WTC11 (cell line): ENCODE results near the gene PCNX3. TPM values are rescaled to one million over a fixed set of nuclear protein-coding genes. Genes with fewer than 3 reads are reported as not detected.

Experiments
- ATAC-seq: fragments of 200-7000 bp; cut with Tn5 transposase; 2 replicates; pipeline ENCODE4 v1.10.0; 2021; ENCODE audit warnings: mild to moderate bottlenecking, moderate library complexity
- CTCF ChIA-PET: fragments of 300-600 bp; sonication (Branson Sonifier 250); formaldehyde crosslinking; loops from one replicate; lab custom pipeline; 2021; ENCODE audit warnings: antibody characterized with exemption; lab: Charles Lee
- POLR2A ChIA-PET: fragments of 350-600 bp; sonication (Branson Sonifier 250); formaldehyde crosslinking; loops from one replicate; lab custom pipeline; 2021; ENCODE audit warnings: antibody characterized with exemption; lab: Charles Lee
- DNase-seq: peaks from one replicate; pipeline ENCODE4 v3.0.0; 2021; ENCODE audit warnings: low spot score
- H3K27ac Mint-ChIP-seq: 2 replicates; pipeline ENCODE4 v1.8.0; 2021; ENCODE audit warnings: mixed read lengths
- H3K27me3 Mint-ChIP-seq: 2 replicates; pipeline ENCODE4 v1.8.0; 2021; ENCODE audit warnings: low read depth, mild to moderate bottlenecking, moderate library complexity, mixed read lengths
- H3K36me3 Mint-ChIP-seq: 2 replicates; pipeline ENCODE4 v1.8.0; 2021; ENCODE audit warnings: mixed read lengths
- H3K4me1 Mint-ChIP-seq: 2 replicates; pipeline ENCODE4 v1.8.0; 2022; ENCODE audit warnings: mixed read lengths
- H3K4me3 Mint-ChIP-seq: 2 replicates; pipeline ENCODE4 v1.8.0; 2021; ENCODE audit warnings: mild to moderate bottlenecking, moderate library complexity, mixed read lengths
- H3K9me3 Mint-ChIP-seq: 2 replicates; pipeline ENCODE4 v1.8.0; 2021; ENCODE audit warnings: mixed read lengths
- ARID4B ChIP-seq: sonication (generic); formaldehyde crosslinking; IDR thresholded peaks from 2 replicates; pipeline ENCODE4 v1.8.0; 2023; ENCODE audit warnings: missing genetic modification reagents, mild to moderate bottlenecking, borderline replicate concordance
- ATF1 ChIP-seq: sonication (generic); formaldehyde crosslinking; IDR thresholded peaks from 2 replicates; pipeline ENCODE4 v1.8.1; 2023; ENCODE audit warnings: mild to moderate bottlenecking, moderate library complexity, missing genetic modification reagents
- CREB1 ChIP-seq: sonication (generic); formaldehyde crosslinking; IDR thresholded peaks from 2 replicates; pipeline ENCODE4 v1.8.0; 2023; ENCODE audit warnings: mild to moderate bottlenecking, missing genetic modification reagents
- CTCF ChIP-seq: fragments of 200-600 bp; IDR thresholded peaks from 2 replicates; pipeline ENCODE4 v1.8.0; 2022; ENCODE audit warnings: antibody characterized with exemption
- ESRRA ChIP-seq: sonication (generic); formaldehyde crosslinking; IDR thresholded peaks from 2 replicates; pipeline ENCODE4 v1.8.1; 2022; ENCODE audit warnings: mild to moderate bottlenecking, missing genetic modification reagents, borderline replicate concordance
- FOXK1 ChIP-seq: sonication (generic); formaldehyde crosslinking; IDR thresholded peaks from 2 replicates; pipeline ENCODE4 v1.8.0; 2022; ENCODE audit warnings: mild to moderate bottlenecking, moderate library complexity, missing genetic modification reagents
- FOXP1 ChIP-seq: sonication (generic); formaldehyde crosslinking; IDR thresholded peaks from 2 replicates; pipeline ENCODE4 v1.8.0; 2022; ENCODE audit warnings: missing genetic modification reagents, mild to moderate bottlenecking, moderate library complexity, borderline replicate concordance
- IRF2 ChIP-seq: sonication (generic); formaldehyde crosslinking; IDR thresholded peaks from 2 replicates; pipeline ENCODE4 v1.8.0; 2022; ENCODE audit warnings: low read depth, missing genetic modification reagents, borderline replicate concordance
- JAZF1 ChIP-seq: fragments of 250-450 bp; sonication (Bioruptor Pico); IDR thresholded peaks from 2 replicates; pipeline ENCODE4 v1.9.0; 2021; ENCODE audit warnings: moderate library complexity, mild to moderate bottlenecking, inconsistent platforms
- KAT7 ChIP-seq: sonication (generic); formaldehyde crosslinking; IDR thresholded peaks from 2 replicates; pipeline ENCODE4 v1.8.1; 2023; ENCODE audit warnings: missing genetic modification reagents, mild to moderate bottlenecking, borderline replicate concordance
- MXD4 ChIP-seq: fragments of 250-450 bp; sonication (Bioruptor Pico); IDR thresholded peaks from 2 replicates; pipeline ENCODE4 v1.8.0; 2021; ENCODE audit warnings: mild to moderate bottlenecking, moderate library complexity, borderline replicate concordance
- NFYB ChIP-seq: sonication (generic); formaldehyde crosslinking; conservative IDR thresholded peaks from 2 replicates; pipeline ENCODE4 v1.8.0; 2022; ENCODE audit warnings: low read depth, missing genetic modification reagents
- RELA ChIP-seq: sonication (generic); formaldehyde crosslinking; IDR thresholded peaks from 2 replicates; pipeline ENCODE4 v1.8.1; 2022; ENCODE audit warnings: missing genetic modification reagents, mild to moderate bottlenecking, borderline replicate concordance
- RORB ChIP-seq: fragments of 250-450 bp; sonication (Bioruptor Pico); IDR thresholded peaks from 2 replicates; pipeline ENCODE4 v1.9.0; 2021; ENCODE audit warnings: mild to moderate bottlenecking
- SMAD4 ChIP-seq: sonication (generic); formaldehyde crosslinking; IDR thresholded peaks from 2 replicates; pipeline ENCODE4 v1.8.0; 2022; ENCODE audit warnings: mild to moderate bottlenecking, missing genetic modification reagents
- SOX15 ChIP-seq: fragments of 250-450 bp; sonication (Bioruptor Pico); IDR thresholded peaks from 2 replicates; pipeline ENCODE4 v1.9.0; 2021; ENCODE audit warnings: mild to moderate bottlenecking
- total RNA-seq: library from RNA; stranded (reverse); gene quantifications from 3 replicates; pipeline ENCODE4 v1.2.3, GENCODE V29; 2021
- TF ChIP-seq, protein P1 (sequence below): sonication (generic); formaldehyde crosslinking; IDR thresholded peaks from 2 replicates; pipeline ENCODE4 v1.8.0; 2023; ENCODE audit warnings: mild to moderate bottlenecking, missing genetic modification reagents
- TF ChIP-seq, protein P2 (sequence below): fragments of 250-450 bp; sonication (Bioruptor Pico); IDR thresholded peaks from 2 replicates; pipeline ENCODE4 v2.1.2; 2022; ENCODE audit warnings: mild to moderate bottlenecking, moderate library complexity
- TF ChIP-seq, protein P3 (sequence below): sonication (generic); formaldehyde crosslinking; IDR thresholded peaks from 2 replicates; pipeline ENCODE4 v1.8.0; 2022; ENCODE audit warnings: mild to moderate bottlenecking, missing genetic modification reagents

Gene PCNX3
- total RNA-seq, 1 experiment from 2014 or later: 51.6 TPM

- ChIA-PET POLR2A (no interaction called here), CTCF (interaction anchor here (0.5 to 2.5 kb wide), 24 partner anchors 8 to 263 kb away, joined by 3 to 31 read pairs (median 4); partner anchors contain the start of genes FIBP, KAT5, MAP3K11 and MUS81)
- H3K4me3 Mint-ChIP-seq: no peak overlapping the region
- TF ChIP-seq CREB1: no peak
- TF ChIP-seq FOXK1 (CRISPR knock-in tag): no peak
- no peak for TF ChIP-seq RELA (CRISPR knock-in tag)
- TF ChIP-seq, protein P1, sequence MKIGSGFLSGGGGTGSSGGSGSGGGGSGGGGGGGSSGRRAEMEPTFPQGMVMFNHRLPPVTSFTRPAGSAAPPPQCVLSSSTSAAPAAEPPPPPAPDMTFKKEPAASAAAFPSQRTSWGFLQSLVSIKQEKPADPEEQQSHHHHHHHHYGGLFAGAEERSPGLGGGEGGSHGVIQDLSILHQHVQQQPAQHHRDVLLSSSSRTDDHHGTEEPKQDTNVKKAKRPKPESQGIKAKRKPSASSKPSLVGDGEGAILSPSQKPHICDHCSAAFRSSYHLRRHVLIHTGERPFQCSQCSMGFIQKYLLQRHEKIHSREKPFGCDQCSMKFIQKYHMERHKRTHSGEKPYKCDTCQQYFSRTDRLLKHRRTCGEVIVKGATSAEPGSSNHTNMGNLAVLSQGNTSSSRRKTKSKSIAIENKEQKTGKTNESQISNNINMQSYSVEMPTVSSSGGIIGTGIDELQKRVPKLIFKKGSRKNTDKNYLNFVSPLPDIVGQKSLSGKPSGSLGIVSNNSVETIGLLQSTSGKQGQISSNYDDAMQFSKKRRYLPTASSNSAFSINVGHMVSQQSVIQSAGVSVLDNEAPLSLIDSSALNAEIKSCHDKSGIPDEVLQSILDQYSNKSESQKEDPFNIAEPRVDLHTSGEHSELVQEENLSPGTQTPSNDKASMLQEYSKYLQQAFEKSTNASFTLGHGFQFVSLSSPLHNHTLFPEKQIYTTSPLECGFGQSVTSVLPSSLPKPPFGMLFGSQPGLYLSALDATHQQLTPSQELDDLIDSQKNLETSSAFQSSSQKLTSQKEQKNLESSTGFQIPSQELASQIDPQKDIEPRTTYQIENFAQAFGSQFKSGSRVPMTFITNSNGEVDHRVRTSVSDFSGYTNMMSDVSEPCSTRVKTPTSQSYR (CRISPR knock-in tag): no peak
- TF ChIP-seq ATF1 (CRISPR knock-in tag): no peak
- TF ChIP-seq, protein P2, sequence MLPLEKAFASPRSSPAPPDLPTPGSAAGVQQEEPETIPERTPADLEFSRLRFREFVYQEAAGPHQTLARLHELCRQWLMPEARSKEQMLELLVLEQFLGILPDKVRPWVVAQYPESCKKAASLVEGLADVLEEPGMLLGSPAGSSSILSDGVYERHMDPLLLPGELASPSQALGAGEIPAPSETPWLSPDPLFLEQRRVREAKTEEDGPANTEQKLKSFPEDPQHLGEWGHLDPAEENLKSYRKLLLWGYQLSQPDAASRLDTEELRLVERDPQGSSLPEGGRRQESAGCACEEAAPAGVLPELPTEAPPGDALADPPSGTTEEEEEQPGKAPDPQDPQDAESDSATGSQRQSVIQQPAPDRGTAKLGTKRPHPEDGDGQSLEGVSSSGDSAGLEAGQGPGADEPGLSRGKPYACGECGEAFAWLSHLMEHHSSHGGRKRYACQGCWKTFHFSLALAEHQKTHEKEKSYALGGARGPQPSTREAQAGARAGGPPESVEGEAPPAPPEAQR (CRISPR knock-in tag): no peak
- TF ChIP-seq, protein P3, sequence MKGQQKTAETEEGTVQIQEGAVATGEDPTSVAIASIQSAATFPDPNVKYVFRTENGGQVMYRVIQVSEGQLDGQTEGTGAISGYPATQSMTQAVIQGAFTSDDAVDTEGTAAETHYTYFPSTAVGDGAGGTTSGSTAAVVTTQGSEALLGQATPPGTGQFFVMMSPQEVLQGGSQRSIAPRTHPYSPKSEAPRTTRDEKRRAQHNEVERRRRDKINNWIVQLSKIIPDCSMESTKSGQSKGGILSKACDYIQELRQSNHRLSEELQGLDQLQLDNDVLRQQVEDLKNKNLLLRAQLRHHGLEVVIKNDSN (CRISPR knock-in tag): no peak
- TF ChIP-seq MXD4 (CRISPR knock-in tag): no peak
- TF ChIP-seq KAT7: no peak
- TF ChIP-seq ESRRA (CRISPR knock-in tag): no peak
- H3K36me3 Mint-ChIP-seq: peaks cover 28% of the 10 kb centered on the region
- H3K27ac Mint-ChIP-seq: no peak overlapping the region
- no peaks in the 10 kb centered on the region for H3K27me3 Mint-ChIP-seq
- DNase-seq (no peak), ATAC-seq (no peak)
- no peaks in the 10 kb centered on the region for H3K4me1 Mint-ChIP-seq
- H3K9me3 Mint-ChIP-seq: no peaks in the 10 kb centered on the region
Observed at GRCh38 chr11:65624931-65625627, 9.5 kb downstream of the PCNX3 start.

GRCh38 chr11:65625628-65626342 lies 10.2 kb downstream of the PCNX3 start:
- H3K36me3 Mint-ChIP-seq: peaks cover 28% of the 10 kb centered on the region
- POLR2A ChIA-PET: no interaction called here
- H3K27me3 Mint-ChIP-seq: no peaks in the 10 kb centered on the region
- H3K9me3 Mint-ChIP-seq: no peaks in the 10 kb centered on the region
- DNase-seq (peak; percentile 52), ATAC-seq (peak; percentile 71)
- no peaks in the 10 kb centered on the region for H3K4me1 Mint-ChIP-seq
- H3K27ac Mint-ChIP-seq: no peak overlapping the region
- no peak for TF ChIP-seq SOX15 (CRISPR knock-in tag)
- TF ChIP-seq JAZF1 (CRISPR knock-in tag): no peak
- no peak for TF ChIP-seq IRF2 (CRISPR knock-in tag)
- no peak for TF ChIP-seq SMAD4 (CRISPR knock-in tag)
- TF ChIP-seq FOXP1 (CRISPR knock-in tag): 0 out of 2 replicates have a peak, but pooled peaks have one; percentile 36
- peak; percentile 28; the same call in 1 of the 2 replicates for TF ChIP-seq CTCF
- TF ChIP-seq ARID4B (CRISPR knock-in tag): no peak
- TF ChIP-seq NFYB (CRISPR knock-in tag): no peak
- TF ChIP-seq RORB (CRISPR knock-in tag): no peak
- no peak overlapping the region for H3K4me3 Mint-ChIP-seq
- CTCF ChIA-PET: interaction anchor here (0.5 to 2.5 kb wide), 25 partner anchors 9 to 262 kb away, joined by 3 to 31 read pairs (median 4); partner anchors contain the start of genes FIBP, KAT5, MAP3K11 and MUS81
